HCT116 (cell line): ENCODE data around the gene TMTC2. TPM values are rescaled to one million over a fixed set of nuclear protein-coding genes. Genes with fewer than 3 reads are reported as not detected.

Source experiments
- ATAC-seq: fragments of 200-7000 bp; cut with Tn5 transposase; 2 replicates; pipeline ENCODE4 v1.9.1; 2020; ENCODE audit warnings: mild to moderate bottlenecking, moderate library complexity
- BruUV-seq: library from RNA; stranded (reverse); fragments of 400-500 nt; replicated peaks from 2 replicates; lab custom pipeline; 2021; lab: Mats Ljungman, UMichigan
- CTCF ChIA-PET: fragments of 300-600 bp; sonication (Branson Sonifier 250); formaldehyde crosslinking; loops from one replicate; lab custom pipeline; 2021; ENCODE audit warnings: antibody characterized with exemption; lab: Charles Lee
- POLR2A ChIA-PET: fragments of 300-600, 350-600 bp; sonication (Branson Sonifier 250); formaldehyde crosslinking; loops from one replicate; lab custom pipeline; 2021; ENCODE audit warnings: antibody characterized with exemption; lab: Charles Lee
- RAD21 ChIA-PET, 2 experiments: fragments of 300-600 bp; sonication (Branson Sonifier 250); formaldehyde crosslinking; loops; one replicate each; lab custom pipeline; 2023; ENCODE audit warnings: low total read pairs in 2 of 2; ENCODE audit not compliant: uncharacterized antibody in 2 of 2, unreplicated experiment in 2 of 2, low non-redundant PET in 1 of 2; lab: Charles Lee
- DNase-seq: peaks from one replicate; pipeline ENCODE4 v3.0.0-alpha.2; 2010; ENCODE audit warnings: low read depth, low spot score
- H2AFZ ChIP-seq: fragments of 200-600 bp; shearing (Covaris generic), sonication (generic); 2 replicates; pipeline ENCODE4 v1.6.1; 2017; ENCODE audit warnings: low read depth, mixed run types, mixed read lengths, antibody characterized with exemption, low read length; ENCODE audit not compliant: poor library complexity, severe bottlenecking
- H3K27ac ChIP-seq: 2 replicates; pipeline ENCODE4 v1.5.1; 2012; ENCODE audit warnings: low read depth, low read length
- H3K27me3 ChIP-seq: fragments of 200-600 bp; sonication (generic); 2 replicates; pipeline ENCODE4 v1.6.1; 2016; ENCODE audit warnings: mixed run types, low read length, mixed read lengths; ENCODE audit not compliant: insufficient read depth
- H3K36me3 ChIP-seq, 2 experiments: fragments of 200-500 bp in 1 of 2; fragments of 200-600 bp in 1 of 2; sonication (Bioruptor generic) in 1 of 2; sonication (generic) in 1 of 2; 2 replicates each; pipeline versions ENCODE4 v1.5.1 to v1.6.1; 2014 to 2016; ENCODE audit warnings: low read length in 2 of 2, inconsistent platforms in 1 of 2, mixed read lengths in 1 of 2, mixed run types in 1 of 2; ENCODE audit not compliant: insufficient read depth in 2 of 2, control insufficient read depth in 1 of 2
- H3K4me1 ChIP-seq, 2 experiments: fragments of 200-600 bp in 1 of 2; sonication (generic) in 1 of 2; 2 replicates each; pipeline versions ENCODE4 v1.5.1 to v1.6.1; 2012 to 2017; ENCODE audit warnings: low read length in 2 of 2, inconsistent platforms in 1 of 2, mild to moderate bottlenecking in 1 of 2, mixed read lengths in 1 of 2, mixed run types in 1 of 2, moderate library complexity in 1 of 2; ENCODE audit not compliant: insufficient read depth in 2 of 2, control insufficient read depth in 1 of 2
- H3K4me2 ChIP-seq: fragments of 200-600 bp; sonication (generic); 2 replicates; pipeline ENCODE4 v1.6.1; 2017; ENCODE audit warnings: mixed run types, low read length, mixed read lengths
- H3K4me3 ChIP-seq, 2 experiments: fragments of 200-600 bp in 1 of 2; sonication (generic) in 1 of 2; replicated peaks in 1 of 2; 2 replicates each; pipeline ENCODE4 v1.5.1; 2011 to 2016; ENCODE audit warnings: low read length in 2 of 2, control low read depth in 1 of 2, low read depth in 1 of 2, mild to moderate bottlenecking in 1 of 2, mixed read lengths in 1 of 2, mixed run types in 1 of 2
- H3K79me2 ChIP-seq: fragments of 200-600 bp; sonication (generic); 2 replicates; pipeline ENCODE4 v1.6.1; 2017; ENCODE audit warnings: mild to moderate bottlenecking, mixed run types, low read length, moderate library complexity, mixed read lengths; ENCODE audit not compliant: insufficient read depth
- H3K9ac ChIP-seq: fragments of 200-600 bp; sonication (generic); 2 replicates; pipeline ENCODE4 v1.6.1; 2016; ENCODE audit warnings: low read length, mixed read lengths
- H3K9me2 ChIP-seq: fragments of 200-600 bp; sonication (generic), shearing (Covaris generic); 2 replicates; pipeline ENCODE4 v1.6.1; 2017; ENCODE audit warnings: mixed run types, mild to moderate bottlenecking, moderate library complexity; ENCODE audit not compliant: insufficient read depth
- H3K9me3 ChIP-seq, 2 experiments: fragments of 200-500 bp in 1 of 2; fragments of 200-600 bp in 1 of 2; sonication (Bioruptor generic) in 1 of 2; sonication (generic) in 1 of 2; 2 replicates each; pipeline ENCODE4 v1.6.1; 2014 to 2017; ENCODE audit warnings: low read length in 2 of 2, mixed read lengths in 2 of 2, inconsistent platforms in 1 of 2, low read depth in 1 of 2, mild to moderate bottlenecking in 1 of 2, mixed run types in 1 of 2, moderate library complexity in 1 of 2; ENCODE audit not compliant: control insufficient read depth in 1 of 2, insufficient read depth in 1 of 2
- H4K20me1 ChIP-seq: fragments of 200-600 bp; sonication (generic), shearing (Covaris generic); 2 replicates; pipeline ENCODE4 v1.6.1; 2017; ENCODE audit warnings: mixed run types, mild to moderate bottlenecking, moderate library complexity; ENCODE audit not compliant: insufficient read depth
- CBX3 ChIP-seq: IDR thresholded peaks from 2 replicates; pipeline ENCODE4 v1.6.1; 2012; ENCODE audit warnings: low read depth
- CEBPB ChIP-seq: IDR thresholded peaks from 2 replicates; pipeline ENCODE4 v1.6.1; 2012; ENCODE audit warnings: low read depth
- ELF1 ChIP-seq: IDR thresholded peaks from 2 replicates; pipeline ENCODE4 v1.6.1; 2012; ENCODE audit warnings: low read depth, borderline replicate concordance
- EZH2 ChIP-seq: fragments of 200-600 bp; sonication (generic); IDR thresholded peaks from 2 replicates; pipeline ENCODE4 v1.6.1; 2017; ENCODE audit warnings: antibody characterized with exemption, mixed run types
- EZH2phosphoT487 ChIP-seq: fragments of 200-600 bp; IDR thresholded peaks from 2 replicates; pipeline ENCODE4 v1.6.1; 2018; ENCODE audit warnings: antibody characterized with exemption, borderline replicate concordance
- FOSL1 ChIP-seq: IDR thresholded peaks from 2 replicates; pipeline ENCODE4 v1.6.1; 2012; ENCODE audit warnings: low read depth
- MAX ChIP-seq: IDR thresholded peaks from 2 replicates; pipeline ENCODE4 v1.6.1; 2012
- POLR2A ChIP-seq: IDR thresholded peaks from 2 replicates; pipeline ENCODE4 v1.7.0; 2011; ENCODE audit warnings: borderline replicate concordance; ENCODE audit not compliant: insufficient read depth, insufficient read length; ENCODE audit errors: extremely low read depth
- POLR2AphosphoS5 ChIP-seq: IDR thresholded peaks from 2 replicates; pipeline ENCODE4 v1.6.1; 2011; ENCODE audit warnings: mild to moderate bottlenecking, low read depth, low read length, moderate library complexity
- RAD21 ChIP-seq: IDR thresholded peaks from 2 replicates; pipeline ENCODE4 v1.6.1; 2012; ENCODE audit warnings: low read depth, mild to moderate bottlenecking
- REST ChIP-seq: IDR thresholded peaks from 2 replicates; pipeline ENCODE4 v1.6.1; 2012; ENCODE audit warnings: low read depth
- SIN3A ChIP-seq: IDR thresholded peaks from 2 replicates; pipeline ENCODE4 v1.6.1; 2012; ENCODE audit warnings: low read depth
- SP1 ChIP-seq: IDR thresholded peaks from 2 replicates; pipeline ENCODE4 v1.6.1; 2012; ENCODE audit warnings: low read depth
- SRF ChIP-seq: IDR thresholded peaks from 2 replicates; pipeline ENCODE4 v1.6.1; 2012; ENCODE audit warnings: low read depth
- TCF7L2 ChIP-seq: IDR thresholded peaks from 2 replicates; pipeline ENCODE4 v1.7.0; 2011; ENCODE audit warnings: borderline replicate concordance, inconsistent platforms; ENCODE audit not compliant: insufficient read depth, insufficient read length; ENCODE audit errors: extremely low read depth
- YY1 ChIP-seq: IDR thresholded peaks from 2 replicates; pipeline ENCODE4 v1.6.1; 2011; ENCODE audit warnings: low read length, low read depth, moderate library complexity, mild to moderate bottlenecking; ENCODE audit not compliant: insufficient replicate concordance; ENCODE audit errors: extremely low read depth
- ZFX ChIP-seq: fragments of 450-650 bp; IDR thresholded peaks from 2 replicates; pipeline ENCODE4 v1.6.1; 2017
- ZNF274 ChIP-seq: fragments of 200-500 bp; sonication (Bioruptor generic); IDR thresholded peaks from 2 replicates; pipeline ENCODE4 v1.6.1; 2014; ENCODE audit warnings: mild to moderate bottlenecking, low read depth, low read length, inconsistent platforms
- intact Hi-C: fragments of 100-400 bp; cut with micrococcal nuclease; formaldehyde crosslinking; loops from 2 replicates; pipeline ENCODE4 v1.10.0; 2022
- total RNA-seq: library from RNA; stranded (reverse); gene quantifications from one replicate; pipeline ENCODE4 v1.2.1, GENCODE V29; 2021; ENCODE audit not compliant: unreplicated experiment

The TMTC2 gene
- total RNA-seq, 1 experiment from 2014 or later = 11.5 TPM

GRCh38 chr12:82998509-82998908 is 311.8 kb downstream of the TMTC2 start:
- H2AFZ ChIP-seq = no peak overlapping the region
- H3K36me3 ChIP-seq = no peaks in the 10 kb centered on the region
- no peak for DNase-seq
- H3K27me3 ChIP-seq = no peaks in the 10 kb centered on the region
- TF ChIP-seq EZH2phosphoT487 (no peak), RAD21 (no peak), ZFX (no peak), ZNF274 (no peak), MAX (no peak), SP1 (no peak), POLR2AphosphoS5 (no peak), SRF (no peak), EZH2 (no peak), CBX3 (no peak), SIN3A (no peak)
- H3K4me1 ChIP-seq = no peaks in the 10 kb centered on the region
- RAD21 ChIA-PET = no interaction called here
- no peak overlapping the region for H3K4me2 ChIP-seq
- no peaks in the 10 kb centered on the region for H4K20me1 ChIP-seq
- H3K4me3 ChIP-seq = no peak overlapping the region
- intact Hi-C loops = no loop called here
- CTCF ChIA-PET = no interaction called here
- no peak overlapping the region for H3K9ac ChIP-seq
- H3K79me2 ChIP-seq = no peaks in the 10 kb centered on the region
- no peak for ATAC-seq
- H3K27ac ChIP-seq = no peak overlapping the region
- no TSS peak for BruUV-seq
- H3K9me2 ChIP-seq = no peaks in the 10 kb centered on the region
- POLR2A ChIA-PET = no interaction called here
- H3K9me3 ChIP-seq = no peaks in the 10 kb centered on the region

- no peak for ATAC-seq
- Histone ChIP-seq H3K4me3 (no peak overlapping the region), H3K9ac (no peak overlapping the region), H3K9me3 (no peaks in the 10 kb centered on the region), H3K4me1 (no peaks in the 10 kb centered on the region), H3K27me3 (no peaks in the 10 kb centered on the region), H3K79me2 (no peaks in the 10 kb centered on the region), H4K20me1 (no peaks in the 10 kb centered on the region), H3K36me3 (no peaks in the 10 kb centered on the region), H2AFZ (no peak overlapping the region), H3K4me2 (no peak overlapping the region), H3K27ac (no peak overlapping the region), H3K9me2 (no peaks in the 10 kb centered on the region)
- POLR2A ChIA-PET = no interaction called here
- TF ChIP-seq POLR2A (no peak), FOSL1 (no peak), SP1 (no peak), ELF1 (no peak), SRF (no peak), SIN3A (no peak), ZFX (no peak), CEBPB (no peak), REST (no peak), TCF7L2 (no peak), EZH2 (no peak), YY1 (no peak), POLR2AphosphoS5 (no peak)
- CTCF ChIA-PET = no interaction called here
- RAD21 ChIA-PET = no interaction called here
- DNase-seq = no peak
- BruUV-seq = no TSS peak
- intact Hi-C loops = loop anchor here (10.0 kb wide), 1 partner anchor 478 kb away; no protein-coding TSS in a partner anchor
Observed at GRCh38 chr12:83003026-83003425, 316.3 kb downstream of the TMTC2 start.
